Caki2 (cell line): Measurements from ENCODE around the gene TTLL13. TPM values are rescaled to one million over a fixed set of nuclear protein-coding genes. Genes with fewer than 3 reads are reported as not detected.

Experiments
- DNase-seq: peaks from one replicate; pipeline ENCODE4 v3.0.0-alpha.2; 2015; ENCODE audit warnings: low read depth
- in situ Hi-C: cut with HindIII; loops from 2 replicates; pipeline ENCODE4 v1.10.0; 2016; ENCODE audit warnings: low sequenced_read_pairs, low pct_unique_long_range_greater_than_20kb, mixed read lengths
- total RNA-seq: library from RNA; depleted of rRNA; stranded (reverse); fragments of >200 nt; shearing (Covaris generic); gene quantifications from 2 replicates; pipeline ENCODE4 v1.2.3, GENCODE V29; 2014; ENCODE audit warnings: low replicate concordance

The TTLL13 gene
- total RNA-seq, 1 experiment from 2014 or later = 0.07 TPM

DNA sequence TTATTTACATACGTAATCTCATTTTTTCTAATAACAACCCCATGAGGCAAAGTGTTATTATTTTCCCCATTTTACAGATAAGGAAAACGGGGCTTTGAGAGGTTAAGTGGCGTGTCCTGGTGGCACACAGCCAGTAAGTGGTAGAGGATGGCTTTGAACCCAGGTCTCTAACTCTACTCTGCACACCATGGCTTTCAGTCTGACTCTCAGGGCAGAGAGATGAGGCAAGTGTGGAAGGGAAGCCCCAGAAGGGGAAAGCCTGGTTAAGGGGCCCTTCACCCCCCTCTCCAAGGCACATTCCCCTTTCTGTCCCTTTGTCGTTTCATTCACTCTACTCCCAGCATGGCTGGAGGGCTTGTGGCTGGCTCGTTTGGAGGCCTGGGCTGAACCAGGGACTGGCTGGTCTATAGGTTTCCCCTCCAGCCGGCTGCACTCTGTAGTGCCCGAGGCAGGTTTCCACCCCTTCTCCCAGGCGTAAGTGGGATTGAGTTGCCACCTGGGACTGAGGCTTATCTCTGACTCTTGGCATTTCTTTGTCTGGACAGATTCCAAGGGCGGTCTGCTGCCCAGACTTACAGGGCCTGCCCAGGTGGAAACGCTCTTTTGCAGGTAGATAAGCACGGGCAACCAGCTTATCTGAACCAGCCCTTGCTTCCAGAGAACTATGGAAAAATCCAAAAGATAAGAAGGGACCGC, 36.1 kb upstream of the TTLL13 start:
- in situ Hi-C loops = no loop called here
- DNase-seq = no peak

GRCh38 chr15:90213818-90214204, 35.5 kb upstream of the TTLL13 start:
- no peak for DNase-seq
- in situ Hi-C loops = no loop called here

DNA sequence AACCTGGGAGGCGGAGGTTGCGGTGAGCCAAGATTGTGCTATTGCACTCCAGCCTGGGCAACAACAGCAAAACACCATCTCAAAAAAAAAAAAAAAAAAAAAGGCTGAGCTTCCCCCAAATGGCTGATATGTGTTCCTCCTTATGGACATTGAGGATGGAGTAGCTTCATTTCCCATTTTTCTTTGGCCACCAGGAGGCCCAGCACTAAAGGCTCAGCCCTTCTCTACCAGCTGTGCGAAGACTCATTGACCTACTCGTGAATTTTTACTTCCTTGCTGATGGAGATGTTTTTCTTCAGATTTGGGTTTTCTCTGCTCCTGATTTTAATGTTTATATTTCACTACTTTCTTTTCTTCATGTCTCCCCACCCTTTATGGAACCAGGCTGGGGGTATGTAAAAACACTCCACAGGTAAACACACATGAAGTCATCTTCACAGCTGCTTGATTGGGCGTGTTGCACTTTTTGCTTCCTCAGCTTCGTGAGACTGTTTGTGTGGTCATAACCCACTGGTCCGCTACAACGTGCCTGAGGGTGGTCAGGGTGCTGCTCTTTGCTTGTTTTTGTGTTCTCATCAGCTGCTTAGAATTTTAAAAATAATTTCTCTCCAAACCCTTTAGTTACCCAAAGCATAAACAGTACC, 34.7 kb upstream of the TTLL13 start:
- in situ Hi-C loops = no loop called here
- DNase-seq = peak; percentile 47

- in situ Hi-C loops = no loop called here
- DNase-seq = no peak
Observed at GRCh38 chr15:90217671-90218394, 31.5 kb upstream of the TTLL13 start.

- in situ Hi-C loops = no loop called here
- DNase-seq = no peak
Observed at GRCh38 chr15:90219421-90220141, 29.8 kb upstream of the TTLL13 start.

GRCh38 chr15:90221246-90221900, 28.0 kb upstream of the TTLL13 start:
- in situ Hi-C loops = no loop called here

GRCh38 chr15:90222547-90222946, 26.8 kb upstream of the TTLL13 start:
- DNase-seq = no peak
- in situ Hi-C loops = no loop called here

More at GRCh38 chr15:90221246-90221900, 28.0 kb upstream of the TTLL13 start:
- DNase-seq = peak; percentile 51

DNA sequence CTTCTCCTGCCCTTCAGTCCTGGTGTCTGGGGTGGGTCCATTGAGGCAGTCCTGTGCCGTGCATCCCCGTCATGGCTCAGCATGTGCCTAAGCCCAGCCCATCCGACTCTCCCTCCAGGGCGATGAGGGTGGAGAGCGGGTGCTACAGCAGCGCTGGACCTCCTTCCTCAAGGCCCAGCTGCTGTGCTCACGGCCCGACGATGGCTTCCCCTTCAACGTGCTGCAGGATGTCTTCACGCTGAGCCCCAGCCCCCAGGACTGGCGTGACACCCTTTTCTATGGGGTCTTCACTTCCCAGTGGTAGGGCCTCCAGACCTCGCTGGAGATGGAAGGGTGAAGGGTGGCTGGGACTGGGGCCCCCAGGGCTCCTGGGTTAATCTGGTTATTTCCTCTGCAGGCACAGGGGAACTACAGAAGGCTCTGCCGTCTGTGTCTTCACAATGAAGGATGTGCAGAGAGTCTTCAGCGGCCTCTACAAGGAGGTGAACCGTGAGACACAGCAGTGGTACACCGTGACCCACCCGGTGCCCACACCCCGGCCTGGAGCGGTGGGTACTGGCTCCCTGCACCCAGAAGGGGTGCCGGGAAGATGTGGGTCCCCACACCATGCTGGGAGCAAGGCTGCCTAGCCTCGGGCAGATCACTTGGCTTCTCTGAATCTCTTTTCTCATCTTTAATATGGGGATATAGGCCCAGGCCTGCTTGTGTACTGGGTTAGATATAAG, 25.8 kb upstream of the TTLL13 start:
- in situ Hi-C loops = no loop called here
- DNase-seq = no peak

- in situ Hi-C loops = no loop called here
Observed at GRCh38 chr15:90225047-90225446, 24.3 kb upstream of the TTLL13 start.

DNA sequence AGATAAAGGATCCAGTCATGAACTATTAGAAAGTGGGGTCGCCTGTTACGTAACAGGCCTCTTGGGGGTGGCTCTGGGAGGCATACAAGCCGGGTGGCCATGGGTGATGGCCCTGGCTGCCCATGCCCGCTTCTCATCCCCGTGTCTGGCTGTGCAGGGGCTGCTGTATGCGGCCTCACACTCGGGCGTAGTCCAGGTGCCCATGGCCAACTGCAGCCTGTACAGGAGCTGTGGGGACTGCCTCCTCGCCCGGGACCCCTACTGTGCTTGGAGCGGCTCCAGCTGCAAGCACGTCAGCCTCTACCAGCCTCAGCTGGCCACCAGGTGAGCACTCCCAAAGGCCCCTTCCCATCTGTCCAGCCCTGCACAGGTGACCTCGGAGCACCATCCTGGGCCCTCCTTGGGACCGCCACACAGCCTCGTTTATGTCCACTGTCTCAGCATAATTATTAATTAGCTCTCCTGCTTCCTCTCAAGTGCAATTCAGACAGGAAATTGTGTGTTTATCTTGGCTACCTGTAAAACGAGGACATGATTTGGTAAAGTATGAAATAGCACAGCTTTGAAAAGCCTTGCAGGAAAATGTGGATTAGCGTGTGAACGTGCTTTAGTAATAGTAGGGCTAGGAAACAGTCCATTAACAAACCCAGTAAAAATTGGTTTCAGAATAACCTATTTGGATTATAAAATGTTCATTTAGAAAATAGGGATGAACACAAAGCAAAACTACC, 23.7 kb upstream of the TTLL13 start:
- DNase-seq = no peak
- in situ Hi-C loops = no loop called here

More at GRCh38 chr15:90225047-90225446, 24.3 kb upstream of the TTLL13 start:
- no peak for DNase-seq

DNA sequence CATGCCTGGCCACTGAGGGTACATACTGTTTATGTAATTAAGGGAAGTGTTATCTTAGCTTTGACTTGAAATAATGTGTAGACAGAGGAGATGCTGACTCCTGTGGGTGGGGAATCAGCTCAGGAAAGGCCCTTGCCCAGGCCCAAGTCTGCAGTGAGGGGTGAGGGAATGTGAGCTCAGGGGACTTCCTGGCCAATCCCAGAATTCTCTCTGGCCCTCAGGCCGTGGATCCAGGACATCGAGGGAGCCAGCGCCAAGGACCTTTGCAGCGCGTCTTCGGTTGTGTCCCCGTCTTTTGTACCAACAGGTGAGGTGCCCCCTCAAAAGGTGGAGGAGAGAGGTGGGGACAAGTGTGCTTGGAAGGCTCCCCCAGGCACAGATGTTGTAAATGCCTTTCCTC, 22.0 kb upstream of the TTLL13 start:
- DNase-seq = no peak
- in situ Hi-C loops = no loop called here

- no peak for DNase-seq
- in situ Hi-C loops = no loop called here
Observed at GRCh38 chr15:90227816-90228772, 21.3 kb upstream of the TTLL13 start.

GRCh38 chr15:90228960-90229359, 20.4 kb upstream of the TTLL13 start:
- DNase-seq = no peak
- in situ Hi-C loops = no loop called here

GRCh38 chr15:90230071-90230494, 19.3 kb upstream of the TTLL13 start:
- DNase-seq = peak; percentile 59
- in situ Hi-C loops = no loop called here

- in situ Hi-C loops = no loop called here
- DNase-seq = no peak
Observed at GRCh38 chr15:90230610-90231009, 18.7 kb upstream of the TTLL13 start.
